Astrocyte (in vitro differentiated cells and primary cell): ENCODE measurements around the gene RGL2. TPM values are rescaled to one million over a fixed set of nuclear protein-coding genes. Genes with fewer than 3 reads are reported as not detected.
"Not testable (repeated sequence)": the region's sequence is repeated elsewhere in the genome, so short reads cannot be mapped to it uniquely, and the experiment has no call there.

Experiments used
- DNase-seq: peaks from one replicate; pipeline ENCODE4 v3.0.0-alpha.2; 2010; ENCODE audit warnings: low read depth
- FAIRE-seq: peaks from 2 replicates; lab custom pipeline; 2011; peaks lifted over from hg19 to GRCh38; lab: Jason Lieb, UNC
- H2AFZ ChIP-seq: 2 replicates; pipeline ENCODE4 v1.6.0; 2012; ENCODE audit warnings: low read depth, low read length, inconsistent platforms
- H3K27ac ChIP-seq: 2 replicates; pipeline ENCODE4 v1.5.1; 2011; ENCODE audit warnings: low read depth, low read length, inconsistent platforms
- H3K27me3 ChIP-seq: 2 replicates; pipeline ENCODE4 v1.6.0; 2011; ENCODE audit warnings: low read length, inconsistent platforms; ENCODE audit not compliant: insufficient read depth
- H3K36me3 ChIP-seq: 2 replicates; pipeline ENCODE4 v1.5.1; 2011; ENCODE audit warnings: low read length, inconsistent platforms; ENCODE audit not compliant: insufficient read depth
- H3K4me1 ChIP-seq: 2 replicates; pipeline ENCODE4 v1.5.1; 2011; ENCODE audit warnings: low read length, inconsistent platforms; ENCODE audit not compliant: insufficient read depth
- H3K4me2 ChIP-seq: 2 replicates; pipeline ENCODE4 v1.6.0; 2012; ENCODE audit warnings: low read length, inconsistent platforms
- H3K4me3 ChIP-seq: 2 replicates; pipeline ENCODE4 v1.5.1; 2011; ENCODE audit warnings: low read depth, mild to moderate bottlenecking, low read length, inconsistent platforms; ENCODE audit not compliant: insufficient read depth
- H3K79me2 ChIP-seq: 2 replicates; pipeline ENCODE4 v1.6.0; 2012; ENCODE audit warnings: mild to moderate bottlenecking, low read length, inconsistent platforms; ENCODE audit not compliant: insufficient read depth
- H3K9ac ChIP-seq: 2 replicates; pipeline ENCODE4 v1.6.0; 2012; ENCODE audit warnings: mild to moderate bottlenecking, low read length, inconsistent platforms
- H3K9me3 ChIP-seq: 2 replicates; pipeline ENCODE4 v1.5.1; 2012; ENCODE audit warnings: low read depth, mild to moderate bottlenecking, low read length, inconsistent platforms; ENCODE audit not compliant: insufficient read depth
- H4K20me1 ChIP-seq: 2 replicates; pipeline ENCODE4 v1.6.0; 2012; ENCODE audit warnings: low read length, inconsistent platforms; ENCODE audit not compliant: insufficient read depth
- H3K27ac Mint-ChIP-seq: one replicate; pipeline ENCODE4 v1.8.0; 2021; ENCODE audit warnings: mild to moderate bottlenecking, mixed read lengths; ENCODE audit not compliant: unreplicated experiment
- H3K27me3 Mint-ChIP-seq: one replicate; pipeline ENCODE4 v1.8.0; 2021; ENCODE audit warnings: low read depth, mixed read lengths; ENCODE audit not compliant: unreplicated experiment
- H3K36me3 Mint-ChIP-seq: one replicate; pipeline ENCODE4 v1.8.0; 2021; ENCODE audit warnings: low read depth, mixed read lengths; ENCODE audit not compliant: unreplicated experiment
- H3K4me1 Mint-ChIP-seq: one replicate; pipeline ENCODE4 v1.8.0; 2021; ENCODE audit warnings: low read depth, mixed read lengths; ENCODE audit not compliant: unreplicated experiment
- H3K4me3 Mint-ChIP-seq: one replicate; pipeline ENCODE4 v1.8.0; 2021; ENCODE audit warnings: mild to moderate bottlenecking, moderate library complexity, mixed read lengths; ENCODE audit not compliant: unreplicated experiment
- H3K9me3 Mint-ChIP-seq: one replicate; pipeline ENCODE4 v1.8.0; 2021; ENCODE audit warnings: mild to moderate bottlenecking, mixed read lengths; ENCODE audit not compliant: unreplicated experiment
- EZH2 ChIP-seq: IDR thresholded peaks from 2 replicates; pipeline ENCODE4 v1.6.1; 2012; ENCODE audit warnings: mild to moderate bottlenecking, low read length, inconsistent platforms; ENCODE audit not compliant: insufficient read depth
- total RNA-seq: library from RNA; stranded (reverse); gene quantifications from 2 replicates; pipeline ENCODE4 v1.2.1, GENCODE V29; 2021
- TF ChIP-seq, protein P1 (sequence below): IDR thresholded peaks from 2 replicates; pipeline ENCODE4 v1.5.1; 2011; ENCODE audit warnings: low read depth, mild to moderate bottlenecking, inconsistent platforms, low read length, moderate library complexity; ENCODE audit not compliant: insufficient read depth

Gene RGL2
- total RNA-seq, 1 donor from 2014 or later, result 36.5 TPM

DNA sequence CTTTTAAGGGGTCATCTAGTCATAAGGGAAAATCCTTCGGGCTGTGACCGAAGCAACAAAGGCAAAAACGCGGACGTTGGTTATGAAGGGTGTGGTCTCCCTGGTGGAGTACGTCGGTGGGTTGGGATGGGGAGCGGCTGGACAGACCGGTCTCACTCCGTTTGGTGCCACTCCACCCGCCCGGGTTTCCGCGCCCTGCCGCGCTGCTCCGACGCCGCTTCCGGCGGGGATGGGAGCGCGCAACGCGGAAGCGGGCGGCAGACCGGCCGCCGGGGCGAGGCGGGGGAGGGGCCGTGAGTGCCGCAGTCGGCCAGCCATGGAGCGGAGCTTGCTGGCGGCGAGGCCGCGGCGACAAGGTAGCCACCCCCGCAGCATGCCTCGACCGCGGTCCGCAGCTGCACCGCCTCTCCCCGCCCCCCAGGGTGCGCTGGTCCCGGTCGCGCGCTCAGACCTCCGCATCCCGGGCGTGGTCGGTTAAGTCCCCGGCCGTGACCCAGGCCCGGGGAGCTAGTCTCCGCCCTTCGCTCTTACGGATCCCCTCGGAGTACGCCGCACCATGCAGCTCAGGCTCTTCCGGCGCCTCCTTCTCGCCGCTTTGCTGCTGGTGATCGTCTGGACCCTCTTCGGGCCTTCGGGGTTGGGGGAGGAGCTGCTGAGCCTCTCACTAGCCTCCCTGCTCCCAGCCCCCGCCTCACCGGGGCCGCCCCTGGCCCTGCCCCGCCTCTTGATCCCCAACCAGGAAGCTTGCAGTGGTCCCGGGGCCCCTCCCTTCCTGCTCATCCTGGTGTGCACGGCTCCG, 21.7 kb downstream of the RGL2 start, which contains the start of gene B3GALT4:
B3GALT4 (plus strand) TSS at position 260 of the 799 bp plus-strand sequence; CDS start at position 557, 297 bp downstream.
- H3K4me3 ChIP-seq, result peak within 1 kb of the TSS; percentile 54
- H3K27me3 ChIP-seq, result no peaks in the 10 kb centered on the region
- Mint-ChIP-seq H3K36me3 (peaks cover 23% of the 10 kb centered on the region), H3K9me3 (no peaks in the 10 kb centered on the region), H3K4me1 (peaks cover 26% of the 10 kb centered on the region), H3K4me3 (peak within 1 kb of the TSS; percentile 100), H3K27me3 (no peaks in the 10 kb centered on the region), H3K27ac (peak within 1 kb of the TSS; percentile 95)
- H3K36me3 ChIP-seq, result peaks cover 41% of the 10 kb centered on the region
- peak within 1 kb of the TSS; percentile 95 for H3K4me2 ChIP-seq
- peaks cover 46% of the 10 kb centered on the region for H3K4me1 ChIP-seq
- no peak for TF ChIP-seq EZH2
- TF ChIP-seq, protein P1, sequence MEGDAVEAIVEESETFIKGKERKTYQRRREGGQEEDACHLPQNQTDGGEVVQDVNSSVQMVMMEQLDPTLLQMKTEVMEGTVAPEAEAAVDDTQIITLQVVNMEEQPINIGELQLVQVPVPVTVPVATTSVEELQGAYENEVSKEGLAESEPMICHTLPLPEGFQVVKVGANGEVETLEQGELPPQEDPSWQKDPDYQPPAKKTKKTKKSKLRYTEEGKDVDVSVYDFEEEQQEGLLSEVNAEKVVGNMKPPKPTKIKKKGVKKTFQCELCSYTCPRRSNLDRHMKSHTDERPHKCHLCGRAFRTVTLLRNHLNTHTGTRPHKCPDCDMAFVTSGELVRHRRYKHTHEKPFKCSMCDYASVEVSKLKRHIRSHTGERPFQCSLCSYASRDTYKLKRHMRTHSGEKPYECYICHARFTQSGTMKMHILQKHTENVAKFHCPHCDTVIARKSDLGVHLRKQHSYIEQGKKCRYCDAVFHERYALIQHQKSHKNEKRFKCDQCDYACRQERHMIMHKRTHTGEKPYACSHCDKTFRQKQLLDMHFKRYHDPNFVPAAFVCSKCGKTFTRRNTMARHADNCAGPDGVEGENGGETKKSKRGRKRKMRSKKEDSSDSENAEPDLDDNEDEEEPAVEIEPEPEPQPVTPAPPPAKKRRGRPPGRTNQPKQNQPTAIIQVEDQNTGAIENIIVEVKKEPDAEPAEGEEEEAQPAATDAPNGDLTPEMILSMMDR, result peak; percentile 10
- H3K27ac ChIP-seq, result peak within 1 kb of the TSS; percentile 43
- peaks cover 80% of the 10 kb centered on the region for H4K20me1 ChIP-seq
- no peak for FAIRE-seq
- peaks cover 40% of the 10 kb centered on the region for H3K79me2 ChIP-seq
- peak within 1 kb of the TSS; percentile 90 for H3K9ac ChIP-seq
- no peaks in the 10 kb centered on the region for H3K9me3 ChIP-seq
- H2AFZ ChIP-seq, result no peak within 1 kb of the TSS
- peak; percentile 63 for DNase-seq

DNA sequence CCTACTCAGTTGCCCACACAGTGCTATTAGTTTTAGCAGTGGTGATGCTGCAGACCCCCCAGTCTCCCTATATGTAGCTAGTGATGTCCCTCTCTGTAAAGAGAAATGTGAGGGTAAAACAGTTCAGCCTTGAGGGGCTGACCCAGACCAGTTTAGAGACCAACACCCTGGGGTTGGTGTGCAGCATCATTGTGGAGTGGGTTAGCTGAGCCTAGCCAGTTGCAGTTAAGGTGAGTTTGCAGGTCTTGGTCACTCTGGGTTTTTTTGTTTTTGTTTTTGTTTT, 22.2 kb downstream of the RGL2 start:
- Mint-ChIP-seq H3K4me1 (peaks cover 26% of the 10 kb centered on the region), H3K36me3 (peaks cover 21% of the 10 kb centered on the region), H3K4me3 (peak overlapping the region; percentile 100), H3K27ac (peak overlapping the region; percentile 95), H3K27me3 (no peaks in the 10 kb centered on the region), H3K9me3 (no peaks in the 10 kb centered on the region)
- peak overlapping the region; percentile 95 for H3K4me2 ChIP-seq
- H2AFZ ChIP-seq, result no peak overlapping the region
- H3K9me3 ChIP-seq, result no peaks in the 10 kb centered on the region
- peaks cover 43% of the 10 kb centered on the region for H3K79me2 ChIP-seq
- H4K20me1 ChIP-seq, result peaks cover 80% of the 10 kb centered on the region
- DNase-seq (no peak), FAIRE-seq (no peak)
- H3K4me1 ChIP-seq, result peaks cover 46% of the 10 kb centered on the region
- TF ChIP-seq, protein P1, result no peak
- TF ChIP-seq EZH2, result no peak
- H3K9ac ChIP-seq, result peak overlapping the region; percentile 66
- H3K27ac ChIP-seq, result peak overlapping the region; percentile 43
- H3K4me3 ChIP-seq, result peak overlapping the region; percentile 54
- peaks cover 39% of the 10 kb centered on the region for H3K36me3 ChIP-seq
- H3K27me3 ChIP-seq, result no peaks in the 10 kb centered on the region

DNA sequence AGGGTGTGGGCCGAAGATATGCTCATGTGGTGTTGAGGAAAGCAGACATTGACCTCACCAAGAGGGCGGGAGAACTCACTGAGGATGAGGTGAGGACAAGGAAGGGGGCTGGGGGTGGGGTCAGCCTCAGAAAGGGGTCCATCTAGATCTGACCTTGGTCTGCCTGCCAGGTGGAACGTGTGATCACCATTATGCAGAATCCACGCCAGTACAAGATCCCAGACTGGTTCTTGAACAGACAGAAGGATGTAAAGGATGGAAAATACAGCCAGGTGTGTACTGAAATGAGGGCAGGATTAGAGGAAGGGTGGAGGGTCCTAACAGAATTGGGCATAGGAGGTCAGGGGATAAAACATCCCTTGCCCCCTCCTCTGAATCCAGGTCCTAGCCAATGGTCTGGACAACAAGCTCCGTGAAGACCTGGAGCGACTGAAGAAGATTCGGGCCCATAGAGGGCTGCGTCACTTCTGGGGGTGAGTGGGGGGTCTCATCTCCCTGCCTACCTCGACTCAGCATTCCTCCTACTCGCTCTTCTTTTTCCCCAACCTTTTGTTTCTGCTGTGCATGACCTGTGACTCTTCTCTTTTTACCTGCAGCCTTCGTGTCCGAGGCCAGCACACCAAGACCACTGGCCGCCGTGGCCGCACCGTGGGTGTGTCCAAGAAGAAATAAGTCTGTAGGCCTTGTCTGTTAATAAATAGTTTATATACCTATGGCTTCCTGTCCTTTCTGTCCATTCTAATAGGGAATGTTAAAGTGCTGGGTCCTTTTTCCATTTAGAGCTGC, 22.8 kb downstream of the RGL2 start:
- H3K4me1 ChIP-seq, result peaks cover 47% of the 10 kb centered on the region

More for the DNA sequence above, 22.8 kb downstream of the RGL2 start:
- H3K9me3 ChIP-seq, H3K9me3 Mint-ChIP-seq, H2AFZ ChIP-seq, FAIRE-seq, DNase-seq, H3K27me3 Mint-ChIP-seq, H3K27me3 ChIP-seq: not testable (repeated sequence)
- Mint-ChIP-seq H3K4me1 (peaks cover 26% of the 10 kb centered on the region), H3K27ac (peak overlapping the region; percentile 95), H3K4me3 (peak overlapping the region; percentile 100), H3K36me3 (peaks cover 17% of the 10 kb centered on the region)
- Histone ChIP-seq H3K9ac (peak overlapping the region; percentile 90), H3K79me2 (peaks cover 46% of the 10 kb centered on the region), H4K20me1 (peaks cover 80% of the 10 kb centered on the region), H3K4me2 (peak overlapping the region; percentile 95), H3K27ac (peak overlapping the region; percentile 43), H3K4me3 (peak overlapping the region; percentile 54), H3K36me3 (peaks cover 39% of the 10 kb centered on the region)
